Activated naive CD8-positive, alpha-beta T cell treated with anti-CD3 and anti-CD28 coated beads, Interleukin-2, amount 50 U/mL, for 24 hours (primary cell): ENCODE results near the gene BMP6.

ENCODE experiments used
- ATAC-seq: fragments of 150-1000 bp; cut with Tn5 transposase; one replicate; pipeline ENCODE4 v1.10.0; 2021
- DNase-seq: peaks from one replicate; pipeline ENCODE4 v3.0.0; 2021
- H3K27ac Mint-ChIP-seq: one replicate; pipeline ENCODE4 v1.8.0; 2021; ENCODE audit warnings: mild to moderate bottlenecking, mixed read lengths
- H3K27me3 Mint-ChIP-seq: one replicate; pipeline ENCODE4 v1.8.0; 2021; ENCODE audit warnings: mixed read lengths
- H3K36me3 Mint-ChIP-seq: one replicate; pipeline ENCODE4 v1.8.0; 2021; ENCODE audit warnings: low read depth, mixed read lengths
- H3K4me1 Mint-ChIP-seq: one replicate; pipeline ENCODE4 v1.8.0; 2021; ENCODE audit warnings: mixed read lengths
- H3K4me3 Mint-ChIP-seq: one replicate; pipeline ENCODE4 v1.8.0; 2021; ENCODE audit warnings: mild to moderate bottlenecking, moderate library complexity, mixed read lengths
- H3K9me3 Mint-ChIP-seq: one replicate; pipeline ENCODE4 v1.8.0; 2021; ENCODE audit warnings: mixed read lengths

Gene BMP6

GRCh38 chr6:7832904-7833750, 107.2 kb downstream of the BMP6 start:
- Mint-ChIP-seq H3K27me3 (peaks cover 10% of the 10 kb centered on the region), H3K4me1 (no peaks in the 10 kb centered on the region), H3K27ac (no peak overlapping the region), H3K36me3 (no peaks in the 10 kb centered on the region), H3K9me3 (peaks cover 7% of the 10 kb centered on the region), H3K4me3 (no peak overlapping the region)
- ATAC-seq (no peak), DNase-seq (no peak)

DNA sequence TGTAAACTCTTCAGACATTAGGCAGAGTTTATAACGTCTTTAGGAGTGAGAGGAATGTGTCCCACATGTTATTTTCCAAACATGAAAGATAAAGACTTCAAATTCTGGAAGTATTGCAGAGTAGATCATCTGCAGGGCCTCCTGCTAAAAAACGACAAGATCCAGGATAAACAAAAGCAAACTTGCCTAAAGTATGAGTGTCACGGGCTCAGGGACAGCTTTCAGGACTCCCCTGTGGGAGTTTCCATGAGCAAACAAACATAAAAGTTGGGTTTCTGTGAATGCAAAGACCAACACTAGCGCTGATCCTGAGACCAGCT, 107.8 kb downstream of the BMP6 start:
- DNase-seq (no peak), ATAC-seq (no peak)
- peaks cover 10% of the 10 kb centered on the region for H3K27me3 Mint-ChIP-seq
- no peaks in the 10 kb centered on the region for H3K4me1 Mint-ChIP-seq
- H3K9me3 Mint-ChIP-seq, result peaks cover 7% of the 10 kb centered on the region
- no peaks in the 10 kb centered on the region for H3K36me3 Mint-ChIP-seq
- H3K4me3 Mint-ChIP-seq, result no peak overlapping the region
- H3K27ac Mint-ChIP-seq, result no peak overlapping the region

GRCh38 chr6:7836371-7837026, 110.6 kb downstream of the BMP6 start:
- ATAC-seq (no peak), DNase-seq (no peak)
- Mint-ChIP-seq H3K4me3 (no peak overlapping the region), H3K9me3 (no peaks in the 10 kb centered on the region), H3K27ac (no peak overlapping the region), H3K36me3 (no peaks in the 10 kb centered on the region), H3K4me1 (no peaks in the 10 kb centered on the region), H3K27me3 (peaks cover 12% of the 10 kb centered on the region)

DNA sequence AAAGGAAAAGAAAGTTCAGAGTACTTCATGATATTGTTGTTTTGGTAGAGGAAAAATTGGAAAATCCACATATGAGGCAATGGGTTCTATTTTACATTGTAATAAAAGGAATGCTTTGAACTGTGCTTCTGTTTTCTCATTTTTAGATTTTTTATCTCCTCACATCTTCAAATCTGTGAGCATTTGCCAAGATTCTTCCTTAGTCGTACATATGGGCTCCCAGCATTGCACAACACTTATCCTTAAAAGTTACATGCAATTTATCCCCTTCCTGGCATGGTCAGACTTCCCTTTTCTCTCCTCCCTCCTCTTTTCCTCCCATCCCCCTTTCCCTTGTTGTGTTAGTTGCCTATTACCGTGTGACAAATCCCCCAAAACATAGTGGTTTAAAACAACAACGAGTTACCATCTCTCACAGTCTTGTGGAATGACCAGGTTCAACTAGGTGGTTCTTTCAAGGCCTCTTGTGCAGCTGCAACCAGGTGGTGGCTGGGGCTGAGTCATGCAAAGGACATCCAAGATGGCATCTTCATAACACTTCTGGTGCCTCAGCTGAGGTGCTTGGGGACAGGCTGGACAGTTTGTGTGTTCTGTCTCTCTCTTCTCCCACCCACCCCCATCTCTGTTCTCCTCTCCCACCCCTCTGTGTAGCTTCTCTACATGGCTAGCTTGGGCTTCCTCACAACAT, 116.0 kb downstream of the BMP6 start:
- no peaks in the 10 kb centered on the region for H3K4me1 Mint-ChIP-seq
- no peak overlapping the region for H3K27ac Mint-ChIP-seq
- H3K9me3 Mint-ChIP-seq, result no peaks in the 10 kb centered on the region
- peaks cover 8% of the 10 kb centered on the region for H3K27me3 Mint-ChIP-seq
- DNase-seq, result no peak
- ATAC-seq, result no peak
- H3K36me3 Mint-ChIP-seq, result no peaks in the 10 kb centered on the region
- H3K4me3 Mint-ChIP-seq, result no peak overlapping the region

DNA sequence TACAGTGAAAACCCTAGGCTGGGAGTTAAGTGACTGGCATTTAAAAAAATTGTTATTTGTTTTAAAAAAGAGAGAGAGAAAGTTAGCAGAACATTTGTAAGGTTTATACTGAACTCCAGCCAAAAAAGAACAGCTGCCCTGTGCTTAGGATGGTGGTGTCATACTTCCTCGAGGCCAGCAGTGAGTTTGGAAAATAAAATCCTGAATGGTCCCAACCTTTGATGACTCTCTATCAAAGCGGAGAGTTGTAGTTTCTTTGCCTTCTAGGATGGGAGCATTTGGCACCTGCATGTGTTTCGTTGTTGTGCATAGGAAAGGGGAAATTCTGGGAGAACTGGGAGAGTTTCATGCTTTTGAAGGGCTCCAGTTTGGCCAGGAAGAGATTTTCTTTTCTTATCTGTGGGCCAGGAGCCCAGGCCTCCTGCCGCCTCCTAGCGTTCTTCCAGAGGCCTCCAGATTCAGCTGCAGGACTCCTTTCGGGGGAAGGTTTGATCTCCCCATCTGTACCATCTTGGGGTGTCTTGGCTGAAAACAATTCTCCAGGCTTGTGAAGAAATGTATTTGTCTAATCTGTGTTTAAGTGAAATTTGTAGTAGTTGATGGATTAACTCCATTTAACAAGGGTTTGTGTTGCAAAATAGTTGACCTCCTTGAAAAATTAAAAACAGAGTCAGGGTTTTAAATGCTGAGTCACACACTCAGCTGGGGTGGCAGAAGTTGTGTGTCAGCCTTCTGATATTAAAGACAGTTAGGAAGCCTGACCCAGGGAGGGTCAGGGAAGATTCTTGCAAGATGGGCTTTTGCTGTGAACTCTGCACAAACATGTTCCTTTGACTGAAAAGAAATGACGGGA, 121.3 kb downstream of the BMP6 start:
- Mint-ChIP-seq H3K4me1 (no peaks in the 10 kb centered on the region), H3K4me3 (no peak overlapping the region)
- DNase-seq, result no peak

DNA sequence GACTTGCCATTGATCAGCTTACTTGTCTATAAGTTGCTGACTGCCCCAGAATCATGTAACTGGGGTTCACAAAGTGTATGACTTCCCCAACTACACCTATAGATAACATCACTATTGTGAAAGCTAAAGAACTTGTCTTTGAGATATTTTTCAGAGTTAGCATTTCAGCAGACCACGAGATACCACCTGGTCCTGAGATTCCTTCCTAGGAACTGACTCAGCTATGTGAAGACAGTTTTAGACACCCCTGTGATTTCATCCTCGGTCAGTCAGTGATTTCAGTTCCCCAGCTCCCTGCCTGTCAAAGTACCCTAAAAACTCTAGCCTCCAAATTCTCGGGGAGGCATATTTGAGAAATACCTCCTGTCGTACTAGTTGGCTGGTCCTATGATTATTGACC, 122.3 kb downstream of the BMP6 start:
- DNase-seq, result no peak
- no peak for ATAC-seq
- Mint-ChIP-seq H3K4me3 (no peak overlapping the region), H3K27me3 (peaks cover 5% of the 10 kb centered on the region), H3K27ac (no peak overlapping the region), H3K36me3 (no peaks in the 10 kb centered on the region), H3K9me3 (peaks cover 14% of the 10 kb centered on the region), H3K4me1 (no peaks in the 10 kb centered on the region)

More for the DNA sequence above, 121.3 kb downstream of the BMP6 start:
- peaks cover 7% of the 10 kb centered on the region for H3K9me3 Mint-ChIP-seq
- no peaks in the 10 kb centered on the region for H3K36me3 Mint-ChIP-seq
- H3K27ac Mint-ChIP-seq, result no peak overlapping the region
- ATAC-seq, result no peak
- peaks cover 5% of the 10 kb centered on the region for H3K27me3 Mint-ChIP-seq

DNA sequence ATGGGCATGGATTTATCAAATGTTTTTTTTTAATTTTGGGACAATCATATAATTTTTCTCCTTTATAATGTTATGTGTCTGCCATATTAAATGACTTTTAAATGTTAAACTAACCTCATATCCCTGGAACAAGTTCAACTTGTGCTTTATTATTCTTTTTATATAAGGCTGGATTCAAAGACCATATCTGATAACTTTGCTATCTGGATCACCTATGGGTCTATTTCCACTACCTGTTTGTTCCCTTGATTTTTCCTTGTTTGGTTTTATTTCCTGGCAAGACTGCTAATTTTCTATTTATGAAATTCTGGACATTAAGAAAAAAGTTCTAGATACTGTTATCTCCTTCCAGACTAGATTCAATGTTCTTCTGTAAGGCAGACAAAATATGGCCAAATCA, 125.9 kb downstream of the BMP6 start:
- Mint-ChIP-seq H3K9me3 (peaks cover 15% of the 10 kb centered on the region), H3K4me1 (no peaks in the 10 kb centered on the region), H3K27me3 (no peaks in the 10 kb centered on the region), H3K4me3 (no peak overlapping the region), H3K36me3 (no peaks in the 10 kb centered on the region), H3K27ac (no peak overlapping the region)
- ATAC-seq (no peak), DNase-seq (no peak)

DNA sequence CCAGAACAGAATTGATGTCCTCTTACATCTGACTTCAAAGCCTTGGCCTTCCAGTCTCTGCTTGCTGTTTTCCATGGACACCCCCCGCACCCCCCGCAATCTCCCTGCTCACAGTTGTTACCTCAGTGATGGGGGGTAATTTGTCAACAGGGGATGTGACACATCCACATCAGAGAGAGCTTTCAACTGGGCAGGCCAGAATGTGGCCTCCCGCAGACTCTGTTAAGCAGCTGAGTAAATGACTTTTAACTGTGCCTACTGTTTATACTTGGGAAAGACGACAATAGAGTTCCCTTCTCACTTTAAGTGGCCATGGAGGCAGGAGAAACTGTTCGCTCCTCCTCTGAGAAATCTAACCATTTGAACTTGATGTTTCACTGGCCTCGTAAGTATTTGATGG, 133.7 kb downstream of the BMP6 start:
- H3K27ac Mint-ChIP-seq, result no peak overlapping the region
- ATAC-seq (no peak), DNase-seq (no peak)
- H3K27me3 Mint-ChIP-seq, result peaks cover 3% of the 10 kb centered on the region
- H3K4me3 Mint-ChIP-seq, result no peak overlapping the region
- no peaks in the 10 kb centered on the region for H3K36me3 Mint-ChIP-seq
- no peaks in the 10 kb centered on the region for H3K9me3 Mint-ChIP-seq
- H3K4me1 Mint-ChIP-seq, result no peaks in the 10 kb centered on the region

DNA sequence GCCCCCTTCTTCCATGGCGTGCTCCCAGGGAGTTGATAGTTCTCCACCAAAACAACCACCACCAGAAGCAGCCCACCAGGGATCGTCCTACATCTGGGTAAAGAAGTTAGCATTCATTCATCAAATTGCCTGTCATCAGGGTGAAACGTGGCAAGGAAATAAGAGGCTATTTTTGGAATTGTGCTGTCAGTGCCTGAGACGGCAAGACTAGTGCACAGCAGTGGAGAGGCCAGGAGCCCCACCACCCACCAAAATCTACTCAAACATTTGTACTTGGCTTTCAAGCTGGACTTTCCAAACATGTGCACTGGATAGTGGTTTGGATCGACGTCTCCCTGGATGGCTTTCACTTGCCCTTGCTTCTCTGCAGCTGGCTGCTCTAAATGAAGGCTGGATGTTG, 139.9 kb downstream of the BMP6 start:
- no peaks in the 10 kb centered on the region for H3K36me3 Mint-ChIP-seq
- H3K4me3 Mint-ChIP-seq, result no peak overlapping the region
- no peak for DNase-seq
- H3K27me3 Mint-ChIP-seq, result peaks cover 1% of the 10 kb centered on the region
- H3K9me3 Mint-ChIP-seq, result no peaks in the 10 kb centered on the region
- no peaks in the 10 kb centered on the region for H3K4me1 Mint-ChIP-seq
- no peak overlapping the region for H3K27ac Mint-ChIP-seq
- no peak for ATAC-seq

- no peak for DNase-seq
- no peak overlapping the region for H3K4me3 Mint-ChIP-seq
- H3K4me1 Mint-ChIP-seq, result no peaks in the 10 kb centered on the region
- H3K36me3 Mint-ChIP-seq, result no peaks in the 10 kb centered on the region
- no peak for ATAC-seq
- no peaks in the 10 kb centered on the region for H3K27me3 Mint-ChIP-seq
- no peaks in the 10 kb centered on the region for H3K9me3 Mint-ChIP-seq
- H3K27ac Mint-ChIP-seq, result no peak overlapping the region
Observed at GRCh38 chr6:7866526-7866925, 140.6 kb downstream of the BMP6 start.

- ATAC-seq, result no peak
- H3K27me3 Mint-ChIP-seq, result peaks cover 2% of the 10 kb centered on the region
- H3K4me1 Mint-ChIP-seq, result no peaks in the 10 kb centered on the region
- H3K36me3 Mint-ChIP-seq, result no peaks in the 10 kb centered on the region
- DNase-seq, result no peak
- H3K9me3 Mint-ChIP-seq, result peaks cover 5% of the 10 kb centered on the region
- no peak overlapping the region for H3K4me3 Mint-ChIP-seq
- no peak overlapping the region for H3K27ac Mint-ChIP-seq
Observed at GRCh38 chr6:7868926-7869325, 143.0 kb downstream of the BMP6 start.

- Mint-ChIP-seq H3K9me3 (peaks cover 6% of the 10 kb centered on the region), H3K27me3 (no peaks in the 10 kb centered on the region), H3K4me3 (no peak overlapping the region), H3K4me1 (no peaks in the 10 kb centered on the region), H3K27ac (no peak overlapping the region), H3K36me3 (peaks cover 28% of the 10 kb centered on the region)
- no peak for DNase-seq
- ATAC-seq, result no peak
Observed at GRCh38 chr6:7878401-7878964, 152.6 kb downstream of the BMP6 start.

DNA sequence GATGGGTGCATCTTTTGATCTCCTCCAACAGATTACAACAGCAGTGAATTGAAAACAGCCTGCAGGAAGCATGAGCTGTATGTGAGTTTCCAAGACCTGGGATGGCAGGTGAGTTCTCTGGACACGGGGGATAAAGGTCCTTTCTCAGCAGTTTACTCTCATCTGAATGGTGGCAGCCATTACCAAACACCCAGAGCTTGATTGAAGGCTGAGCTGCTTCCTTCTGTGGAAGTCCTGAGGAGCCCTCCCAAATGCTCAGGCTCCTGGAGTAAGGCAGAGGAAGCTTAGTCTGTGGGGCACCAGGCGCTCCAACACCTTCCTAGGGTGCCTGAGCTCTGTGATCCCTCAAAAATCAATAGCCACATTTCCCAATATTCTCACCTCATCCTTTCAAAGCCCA, 153.1 kb downstream of the BMP6 start:
- Mint-ChIP-seq H3K36me3 (peaks cover 34% of the 10 kb centered on the region), H3K27ac (no peak overlapping the region), H3K4me1 (no peaks in the 10 kb centered on the region), H3K4me3 (no peak overlapping the region), H3K27me3 (no peaks in the 10 kb centered on the region), H3K9me3 (peaks cover under 1% of the 10 kb centered on the region)
- no peak for ATAC-seq
- no peak for DNase-seq

DNA sequence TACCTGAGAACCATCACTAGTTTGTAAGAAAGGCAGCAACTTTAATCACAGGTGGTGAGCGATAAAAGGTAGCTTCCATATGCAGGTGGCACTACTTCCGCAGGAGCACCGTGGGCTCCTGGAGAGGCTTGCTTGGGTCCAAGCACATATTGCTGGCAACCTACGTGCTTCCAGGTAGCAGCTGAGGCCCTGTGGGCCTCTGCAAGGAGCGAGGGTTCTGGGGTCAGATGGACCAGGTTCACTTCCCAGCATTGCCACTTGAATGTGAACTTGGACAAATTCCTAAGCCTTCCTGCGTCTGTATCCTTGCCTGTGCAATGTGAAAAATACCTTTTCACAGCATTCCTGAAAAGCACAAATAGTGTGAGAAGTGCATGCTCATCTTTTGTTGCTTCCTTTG, 153.7 kb downstream of the BMP6 start:
- H3K27me3 Mint-ChIP-seq, result no peaks in the 10 kb centered on the region
- H3K36me3 Mint-ChIP-seq, result peaks cover 39% of the 10 kb centered on the region
- no peak overlapping the region for H3K27ac Mint-ChIP-seq
- no peaks in the 10 kb centered on the region for H3K4me1 Mint-ChIP-seq
- no peaks in the 10 kb centered on the region for H3K9me3 Mint-ChIP-seq
- ATAC-seq (no peak), DNase-seq (no peak)
- no peak overlapping the region for H3K4me3 Mint-ChIP-seq
